Dedifferentiated amniotic fluid mesenchymal stem cell (primary cell): ENCODE data around the gene KRTAP4-8.
"Not testable (repeated sequence)": the region's sequence is repeated elsewhere in the genome, so short reads cannot be mapped to it uniquely, and the experiment has no call there.

ENCODE experiments used
- DNase-seq: peaks from one replicate; pipeline ENCODE4 v3.0.0-alpha.2; 2016; ENCODE audit errors: extremely low spot score

KRTAP4-8 gene

GRCh38 chr17:41108728-41109386 is 10.9 kb upstream of the KRTAP4-8 start:
- DNase-seq: not testable (repeated sequence)

- no peak for DNase-seq
Measured at GRCh38 chr17:41107941-41108450, 10.1 kb upstream of the KRTAP4-8 start.

DNA sequence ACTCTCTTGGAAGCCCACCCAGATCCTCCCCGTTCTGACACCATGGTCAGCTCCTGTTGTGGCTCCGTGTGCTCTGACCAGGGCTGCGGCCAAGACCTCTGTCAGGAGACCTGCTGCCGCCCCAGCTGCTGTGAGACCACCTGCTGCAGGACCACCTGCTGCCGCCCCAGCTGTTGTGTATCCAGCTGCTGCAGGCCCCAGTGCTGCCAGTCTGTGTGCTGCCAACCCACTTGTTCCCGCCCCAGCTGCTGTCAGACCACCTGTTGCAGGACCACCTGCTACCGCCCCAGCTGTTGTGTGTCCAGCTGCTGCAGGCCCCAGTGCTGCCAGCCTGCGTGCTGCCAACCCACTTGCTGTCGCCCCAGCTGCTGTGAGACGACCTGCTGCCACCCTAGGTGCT is 7.4 kb upstream of the KRTAP4-8 start, which contains the start of gene KRTAP4-9:
Gene KRTAP4-9, plus strand, starts transcription at position 43 of the 400 bp plus-strand sequence. Its CDS starts 0 bp downstream, at position 43.
- DNase-seq: not testable (repeated sequence)

- not testable (repeated sequence) for DNase-seq
Measured at GRCh38 chr17:41104386-41105038, 6.6 kb upstream of the KRTAP4-8 start.

DNA sequence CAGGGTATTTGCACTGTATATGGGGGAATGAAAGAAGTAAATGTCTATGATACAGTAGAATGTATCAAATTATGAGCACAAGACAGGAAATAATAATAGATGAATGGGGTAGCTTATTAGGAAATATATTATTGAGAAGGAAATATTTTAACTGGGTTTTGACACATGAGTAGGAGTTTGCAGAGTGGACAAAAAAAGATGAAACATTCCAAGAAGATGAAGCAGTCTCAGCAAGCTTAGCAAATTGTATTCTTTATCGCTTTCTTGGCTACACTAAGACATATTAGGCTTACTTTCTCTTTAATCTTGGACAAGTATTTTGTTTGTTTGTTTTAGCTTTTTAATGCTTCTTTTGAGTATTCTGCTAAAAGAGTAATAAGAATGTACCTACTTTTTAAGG is 6.0 kb upstream of the KRTAP4-8 start:
- DNase-seq: no peak

DNA sequence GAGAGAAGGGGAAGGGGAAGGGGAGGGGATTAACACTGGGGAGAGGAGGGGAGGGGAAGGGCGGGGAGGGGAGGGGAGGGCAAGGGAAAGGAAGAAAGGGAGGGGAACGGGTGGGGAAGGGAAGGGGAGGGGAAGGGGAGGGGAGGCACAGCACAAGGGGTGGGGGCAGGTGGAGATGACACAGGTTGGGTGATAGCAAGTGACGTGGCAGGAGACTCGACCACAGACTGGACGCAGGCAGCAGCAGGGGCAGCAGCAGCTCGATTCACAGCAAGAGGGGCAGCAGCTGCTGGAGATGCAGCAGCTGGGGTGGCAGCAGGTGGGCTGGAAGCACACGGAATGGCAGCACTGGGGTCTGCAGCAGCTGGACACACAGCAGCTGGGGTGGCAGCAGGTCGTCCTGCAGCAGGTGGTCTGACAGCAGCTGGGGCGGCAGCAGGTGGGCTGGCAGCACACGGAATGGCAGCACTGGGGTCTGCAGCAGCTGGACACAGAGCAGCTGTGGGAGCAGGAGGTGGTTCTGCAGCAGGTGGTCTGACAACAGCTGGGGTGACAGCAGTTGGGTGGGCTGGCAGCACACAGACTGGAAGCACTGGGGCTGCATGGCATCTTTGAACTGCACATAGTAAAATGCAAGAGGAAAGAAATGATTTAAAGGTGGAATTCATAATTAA is 3.8 kb upstream of the KRTAP4-8 start, which contains the start of gene KRTAP4-16:
Gene KRTAP4-16, minus strand, starts transcription at position 624 of the 674 bp plus-strand sequence. Its CDS starts 0 bp downstream, at position 624.
- DNase-seq: no peak

GRCh38 chr17:41099682-41100480 is 1.9 kb upstream of the KRTAP4-8 start:
- peak; percentile 87 for DNase-seq

- DNase-seq: no peak
Measured at GRCh38 chr17:41098481-41098880, 539 bp upstream of the KRTAP4-8 start.

GRCh38 chr17:41096055-41096454 is 1.9 kb downstream of the KRTAP4-8 start:
- DNase-seq: no peak

DNA sequence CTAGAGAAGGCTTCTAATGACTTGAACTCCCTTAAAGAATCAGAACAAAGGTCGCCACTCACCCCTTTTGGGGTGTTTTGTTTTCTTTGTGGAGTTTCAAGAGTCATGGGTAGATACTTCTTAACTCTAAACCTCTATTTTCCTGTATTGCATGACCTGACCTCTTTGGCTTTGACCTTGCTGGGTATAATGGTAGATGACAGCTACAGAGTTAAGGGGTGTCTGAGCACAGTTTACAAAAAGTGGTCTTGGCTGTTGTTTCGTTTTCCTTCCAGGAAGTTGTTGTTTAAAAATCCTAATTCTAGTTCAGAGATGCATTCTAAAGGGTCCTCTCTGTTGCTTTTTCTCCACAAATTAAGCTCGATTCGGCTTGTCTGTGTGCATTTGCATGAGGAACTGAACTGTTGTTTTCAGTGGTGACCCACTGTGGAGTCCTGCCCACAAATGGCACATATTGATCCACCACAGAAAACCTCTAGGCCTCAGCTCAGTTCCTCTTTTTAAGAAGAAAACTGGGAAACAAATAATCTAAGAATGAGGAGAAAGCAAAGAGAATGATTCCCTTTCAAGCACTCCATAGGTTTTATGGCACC is 9.1 kb downstream of the KRTAP4-8 start:
- DNase-seq: not testable (repeated sequence)

GRCh38 chr17:41084100-41084856 is 13.7 kb downstream of the KRTAP4-8 start, which contains the start of gene KRTAP4-7:
TSS of gene KRTAP4-7 (plus strand) at chr17:41084150. CDS start at chr17:41084207, 57 bp downstream.
- DNase-seq: not testable (repeated sequence)

GRCh38 chr17:41083427-41083826 is 14.5 kb downstream of the KRTAP4-8 start:
- DNase-seq: not testable (repeated sequence)

DNA sequence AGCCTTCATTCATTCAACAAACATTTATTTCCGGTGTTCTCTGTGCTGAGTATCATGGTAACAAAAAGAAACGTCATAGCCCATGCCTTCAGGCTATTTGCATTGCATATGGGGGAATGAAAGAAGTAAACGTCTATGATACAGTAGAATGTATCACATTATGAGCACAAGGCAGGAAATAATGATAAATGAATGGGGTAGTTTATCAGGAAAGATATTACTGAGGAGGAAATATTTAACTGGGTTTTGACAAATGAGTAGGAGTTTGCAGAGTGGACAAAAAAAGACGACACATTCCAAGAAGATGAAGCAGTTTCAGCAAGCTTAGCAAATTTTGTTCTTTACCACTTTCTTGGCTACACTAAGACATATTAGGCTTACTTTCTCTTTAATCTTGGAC is 15.3 kb downstream of the KRTAP4-8 start:
- no peak for DNase-seq

- DNase-seq: no peak
Measured at GRCh38 chr17:41076788-41077187, 21.2 kb downstream of the KRTAP4-8 start.

DNA sequence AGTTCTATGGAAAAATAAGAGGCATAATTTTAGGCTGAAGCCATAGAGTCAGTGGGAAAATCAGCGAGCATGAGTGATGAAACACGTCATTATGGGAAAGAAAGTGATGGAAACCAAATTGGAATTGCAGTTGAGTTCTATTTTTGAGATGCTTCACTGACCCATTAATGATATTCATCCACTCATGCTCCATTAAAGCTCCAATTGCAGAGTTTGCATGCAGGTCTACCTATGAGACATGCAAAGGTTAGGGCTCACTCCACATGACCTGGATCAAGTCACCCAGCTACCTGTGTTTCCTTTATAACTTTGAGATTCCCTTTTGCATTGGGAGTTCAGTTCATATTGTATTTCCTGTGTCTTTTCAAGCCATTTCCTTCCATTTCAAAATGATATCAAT is 24.3 kb downstream of the KRTAP4-8 start:
- no peak for DNase-seq

- DNase-seq: no peak
Measured at GRCh38 chr17:41071606-41072360, 26.2 kb downstream of the KRTAP4-8 start.

DNA sequence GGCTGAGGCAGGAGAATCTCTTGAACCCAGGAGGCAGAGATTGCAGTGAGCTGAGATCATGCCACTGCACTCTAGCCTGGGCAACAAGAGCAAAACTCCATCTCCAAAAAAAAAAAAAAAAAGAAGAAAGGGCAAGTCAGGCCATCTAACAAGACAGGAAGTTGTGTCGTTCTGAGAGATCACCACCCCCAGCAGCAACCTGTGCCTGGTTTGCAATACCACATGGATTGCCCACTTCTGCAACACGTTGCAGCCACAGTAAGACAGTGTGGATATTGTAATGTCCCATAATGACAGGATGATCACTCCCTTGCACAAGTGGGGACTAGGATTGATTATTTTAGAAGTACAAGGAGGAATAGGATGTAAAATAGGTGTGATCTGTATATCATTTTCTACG is 28.9 kb downstream of the KRTAP4-8 start:
- no peak for DNase-seq

DNA sequence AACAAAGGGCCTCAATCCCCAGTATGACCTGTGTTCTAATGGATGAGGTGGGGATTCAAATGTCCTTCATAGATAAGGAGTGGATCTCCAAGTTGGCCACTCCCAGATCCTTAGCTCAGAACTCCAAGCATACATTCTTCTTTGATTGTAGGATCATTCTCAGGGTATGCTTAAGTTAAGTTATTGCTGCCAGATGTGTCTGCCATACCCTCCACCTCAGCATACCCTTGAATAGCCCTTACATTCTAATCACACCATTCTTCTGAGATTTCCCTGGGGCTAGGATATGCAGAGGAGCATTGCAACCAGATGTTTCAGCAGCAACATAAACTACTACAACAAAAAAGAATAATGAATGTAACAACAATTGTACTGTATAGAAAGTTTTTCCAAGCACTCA is 30.7 kb downstream of the KRTAP4-8 start:
- DNase-seq: peak; percentile 58

DNA sequence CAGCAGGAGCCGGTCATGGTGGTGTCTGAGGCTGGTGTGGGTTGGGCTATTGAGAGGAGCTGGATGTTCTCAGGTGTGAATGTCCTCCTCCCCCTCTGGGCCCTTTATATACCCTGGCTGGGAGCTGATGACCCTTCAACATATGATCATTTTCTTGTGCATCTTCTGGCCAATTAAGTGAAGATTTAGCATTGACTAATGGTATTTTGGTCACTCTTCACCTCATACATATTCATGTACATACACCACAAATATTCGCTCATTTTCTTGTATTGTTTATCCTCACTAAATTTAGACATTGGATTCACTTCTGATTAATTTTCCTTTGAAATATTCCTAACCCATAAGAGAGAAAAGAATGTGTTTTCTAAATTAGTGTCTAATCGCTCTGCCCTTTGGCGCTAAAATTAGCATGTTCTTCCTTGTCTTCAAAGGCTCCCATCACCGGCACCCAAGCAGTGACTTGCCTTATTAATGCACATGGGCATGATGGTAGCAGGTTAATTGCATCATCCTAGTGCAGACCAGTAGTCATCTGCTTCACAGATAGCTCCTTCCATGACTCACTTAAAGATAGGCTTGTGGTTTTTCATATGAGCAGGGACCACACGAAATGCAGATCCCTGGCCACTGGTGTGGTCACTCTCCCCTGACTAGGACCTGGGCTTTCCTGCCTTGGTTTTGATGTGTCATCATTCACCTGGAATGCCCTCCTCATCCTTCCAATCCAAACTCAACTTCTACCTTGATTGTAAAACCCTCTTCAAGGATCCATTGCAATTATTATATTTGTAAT is 31.9 kb downstream of the KRTAP4-8 start, which contains the start of gene KRTAP2-4:
Gene KRTAP2-4, minus strand, starts transcription at position 51 of the 796 bp plus-strand sequence. Its CDS starts 34 bp downstream, at position 17.
- DNase-seq: peak; percentile 43
